K562 (cell line): ENCODE measurements around the gene AMFR. TPM values are rescaled to one million over a fixed set of nuclear protein-coding genes. Genes with fewer than 3 reads are reported as not detected.
A peak's percentile ranks its signal among the peaks of the same experiment; 100 is the strongest.

ENCODE experiments used
- ELF2 ChIP-seq: fragments of 250-450 bp; sonication (Bioruptor Pico); IDR thresholded peaks from 2 replicates; pipeline ENCODE4 v1.5.0; 2021; ENCODE audit warnings: mild to moderate bottlenecking
- ESRRB ChIP-seq: fragments of 250-450 bp; sonication (Bioruptor Pico); IDR thresholded peaks from 2 replicates; pipeline ENCODE4 v1.5.0; 2020; ENCODE audit warnings: mild to moderate bottlenecking, moderate library complexity, borderline replicate concordance
- KDM1A ChIP-seq, 2 experiments: fragments of 450-650 bp; IDR thresholded peaks; 2 replicates each; pipeline ENCODE4 v1.6.1; 2016; ENCODE audit warnings: mild to moderate bottlenecking in 2 of 2
- LEF1 ChIP-seq: fragments of 450-650 bp; IDR thresholded peaks from 2 replicates; pipeline ENCODE4 v1.6.1; 2016; ENCODE audit warnings: mild to moderate bottlenecking
- NCOR1 ChIP-seq: fragments of 450-650 bp; IDR thresholded peaks from 2 replicates; pipeline ENCODE4 v1.6.1; 2016; ENCODE audit warnings: mild to moderate bottlenecking, moderate library complexity
- NFE2L1 ChIP-seq: fragments of 450-650 bp; IDR thresholded peaks from 2 replicates; pipeline ENCODE4 v1.6.1; 2016; ENCODE audit warnings: missing genetic modification characterization, low read depth, mild to moderate bottlenecking, missing compliant biosample characterization, moderate library complexity, borderline replicate concordance
- NR4A1 ChIP-seq, 2 experiments: fragments of 250-450 bp in 1 of 2; fragments of 450-650 bp in 1 of 2; sonication (Bioruptor Pico) in 1 of 2; IDR thresholded peaks; 2 replicates each; pipeline versions ENCODE4 v1.4.0 to v1.6.1; 2016 to 2020; ENCODE audit warnings: mild to moderate bottlenecking in 2 of 2, missing compliant biosample characterization in 1 of 2, missing genetic modification characterization in 1 of 2, moderate library complexity in 1 of 2
- SAFB2 ChIP-seq: fragments of 200-400 bp; formaldehyde crosslinking; IDR thresholded peaks from 2 replicates; pipeline ENCODE4 v1.6.1; 2018; ENCODE audit warnings: borderline replicate concordance, low read length, low read depth, moderate library complexity; ENCODE audit not compliant: severe bottlenecking
- SMARCA5 ChIP-seq: fragments of 450-650 bp; IDR thresholded peaks from 2 replicates; pipeline ENCODE4 v1.6.1; 2016
- SMARCE1 ChIP-seq: fragments of 450-650 bp; IDR thresholded peaks from 2 replicates; pipeline ENCODE4 v1.7.1; 2016; ENCODE audit warnings: mild to moderate bottlenecking
- SRSF1 ChIP-seq: fragments of 200-400 bp; formaldehyde crosslinking; IDR thresholded peaks from 2 replicates; pipeline ENCODE4 v1.6.1; 2017; ENCODE audit warnings: mild to moderate bottlenecking, low read depth, low read length, moderate library complexity
- TAF9B ChIP-seq: fragments of 450-650 bp; IDR thresholded peaks from 2 replicates; pipeline ENCODE4 v1.6.1; 2018; ENCODE audit warnings: mild to moderate bottlenecking; ENCODE audit not compliant: partially characterized antibody
- TEAD1 ChIP-seq, 2 experiments: fragments of 450-650 bp in 1 of 2; sonication (generic) in 1 of 2; formaldehyde crosslinking; IDR thresholded peaks; 2 replicates each; pipeline versions ENCODE4 v1.4.0 to v1.8.0; 2020 to 2022; ENCODE audit warnings: mild to moderate bottlenecking in 2 of 2, missing genetic modification reagents in 1 of 2
- ZNF146 ChIP-seq: IDR thresholded peaks from one replicate; pipeline ENCODE4 v1.6.1; 2018; ENCODE audit warnings: missing compliant biosample characterization; ENCODE audit not compliant: unreplicated experiment
- ZNF274 ChIP-seq: IDR thresholded peaks from 2 replicates; pipeline ENCODE4 v1.6.1; 2011; ENCODE audit warnings: low read depth, mild to moderate bottlenecking, low read length, moderate library complexity, borderline replicate concordance
- ZNF780A ChIP-seq: fragments of 250-450 bp; sonication (Bioruptor Pico); IDR thresholded peaks from 2 replicates; pipeline ENCODE4 v1.5.0; 2021; ENCODE audit warnings: mild to moderate bottlenecking
- polyA plus RNA-seq, 8 experiments: library from polyadenylated mRNA; depleted of rRNA in 4 of 8; stranded (reverse) in 5 of 8; unstranded in 3 of 8; fragments of >200 nt; fragmentation: Nextera tagmentation in 2 of 8; fragmentation: Illumina TruSeq in 1 of 8; extraction: Ambion mirVana in 2 of 8; extraction: Trizol in 1 of 8; gene quantifications; 2 replicates each; pipeline versions ENCODE4 v1.2.1 to v1.2.3, GENCODE V29; 2011 to 2014; ENCODE audit warnings: inconsistent platforms in 1 of 8, missing spikeins in 1 of 8
- total RNA-seq, 7 experiments: library from RNA; depleted of rRNA in 6 of 7; stranded (reverse); fragments of >200 nt in 6 of 7; fragmentation: Illumina TruSeq in 2 of 7; extraction: Trizol in 2 of 7; gene quantifications; 2 replicates each; pipeline versions ENCODE4 v1.2.1 to v1.2.3, GENCODE V29; 2011 to 2021; ENCODE audit warnings: low replicate concordance in 1 of 7
- TF ChIP-seq, protein P1 (sequence below): fragments of 450-650 bp; formaldehyde crosslinking; IDR thresholded peaks from 2 replicates; pipeline ENCODE4 v1.4.0; 2020; ENCODE audit warnings: mild to moderate bottlenecking, mixed read lengths
- TF ChIP-seq, protein P2 (sequence below): sonication (generic); formaldehyde crosslinking; IDR thresholded peaks from 2 replicates; pipeline ENCODE4 v1.8.0; 2022; ENCODE audit warnings: mild to moderate bottlenecking, missing genetic modification reagents
- TF ChIP-seq, protein P3 (sequence below): fragments of 250-450 bp; sonication (Bioruptor Pico); IDR thresholded peaks from 2 replicates; pipeline ENCODE4 v1.8.0; 2021; ENCODE audit warnings: borderline replicate concordance, mild to moderate bottlenecking, moderate library complexity; ENCODE audit not compliant: poor library complexity, severe bottlenecking
- TF ChIP-seq, protein P4 (sequence below): fragments of 250-450 bp; sonication (Bioruptor Pico); IDR thresholded peaks from 2 replicates; pipeline ENCODE4 v1.4.0; 2020; ENCODE audit warnings: mild to moderate bottlenecking, moderate library complexity, borderline replicate concordance
- TF ChIP-seq, protein P5 (sequence below): fragments of 450-650 bp; conservative IDR thresholded peaks from 2 replicates; pipeline ENCODE4 v1.6.1; 2016; ENCODE audit warnings: missing genetic modification characterization, low read depth, mild to moderate bottlenecking, control low read depth, missing compliant biosample characterization

AMFR gene
- total and polyA plus RNA-seq, 9 of the 15 experiments (the other 6 are each of a cell fraction or from before 2014, with no cell fraction given), result 15.6 to 113 (median 58.4) TPM

DNA sequence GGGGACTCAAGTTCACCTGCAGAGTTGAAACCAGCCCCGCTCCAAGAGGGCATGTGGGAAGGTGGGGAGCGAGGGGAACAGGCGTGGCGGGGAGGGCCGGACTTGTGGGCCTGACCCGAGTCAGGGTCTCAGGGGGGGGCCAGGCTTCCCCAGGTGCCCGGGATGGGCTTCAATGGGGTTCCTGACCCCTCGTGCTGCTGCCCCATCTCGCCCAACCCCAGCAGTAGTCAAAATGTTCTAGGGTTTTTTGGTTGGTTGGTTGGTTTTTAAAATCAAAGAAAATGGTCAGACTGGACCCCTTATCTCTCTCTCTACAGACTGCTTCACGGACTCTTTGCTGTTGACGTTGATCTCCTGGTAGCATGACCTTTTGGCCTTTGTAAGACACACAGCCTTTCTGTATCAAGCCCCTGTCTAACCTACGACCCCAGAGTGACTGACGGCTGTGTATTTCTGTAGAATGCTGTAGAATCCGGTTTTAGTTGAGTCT lies 69.5 kb downstream of the AMFR start (continued):
- no peak for TF ChIP-seq LEF1
- TF ChIP-seq NCOR1, result peak; percentile 86
- TF ChIP-seq ESRRB (CRISPR knock-in tag), result no peak
- TF ChIP-seq, protein P1, sequence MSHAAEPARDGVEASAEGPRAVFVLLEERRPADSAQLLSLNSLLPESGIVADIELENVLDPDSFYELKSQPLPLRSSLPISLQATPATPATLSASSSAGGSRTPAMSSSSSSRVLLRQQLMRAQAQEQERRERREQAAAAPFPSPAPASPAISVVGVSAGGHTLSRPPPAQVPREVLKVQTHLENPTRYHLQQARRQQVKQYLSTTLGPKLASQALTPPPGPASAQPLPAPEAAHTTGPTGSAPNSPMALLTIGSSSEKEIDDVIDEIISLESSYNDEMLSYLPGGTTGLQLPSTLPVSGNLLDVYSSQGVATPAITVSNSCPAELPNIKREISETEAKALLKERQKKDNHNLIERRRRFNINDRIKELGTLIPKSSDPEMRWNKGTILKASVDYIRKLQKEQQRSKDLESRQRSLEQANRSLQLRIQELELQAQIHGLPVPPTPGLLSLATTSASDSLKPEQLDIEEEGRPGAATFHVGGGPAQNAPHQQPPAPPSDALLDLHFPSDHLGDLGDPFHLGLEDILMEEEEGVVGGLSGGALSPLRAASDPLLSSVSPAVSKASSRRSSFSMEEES, result no peak
- no peak for TF ChIP-seq TAF9B
- TF ChIP-seq SMARCA5, result no peak
- no peak for TF ChIP-seq SAFB2
- TF ChIP-seq, protein P2, sequence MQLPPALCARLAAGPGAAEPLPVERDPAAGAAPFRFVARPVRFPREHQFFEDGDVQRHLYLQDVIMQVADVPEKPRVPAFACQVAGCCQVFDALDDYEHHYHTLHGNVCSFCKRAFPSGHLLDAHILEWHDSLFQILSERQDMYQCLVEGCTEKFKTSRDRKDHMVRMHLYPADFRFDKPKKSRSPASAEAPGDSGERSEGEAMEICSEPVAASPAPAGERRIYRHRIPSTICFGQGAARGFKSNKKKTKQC (CRISPR knock-in tag), result no peak
- no peak for TF ChIP-seq TEAD1 (CRISPR knock-in tag; IDR thresholded peaks at IDR 0.05)
- TF ChIP-seq SMARCE1, result peak; percentile 45; the same call in 1 of the 2 replicates
- TF ChIP-seq, protein P3, sequence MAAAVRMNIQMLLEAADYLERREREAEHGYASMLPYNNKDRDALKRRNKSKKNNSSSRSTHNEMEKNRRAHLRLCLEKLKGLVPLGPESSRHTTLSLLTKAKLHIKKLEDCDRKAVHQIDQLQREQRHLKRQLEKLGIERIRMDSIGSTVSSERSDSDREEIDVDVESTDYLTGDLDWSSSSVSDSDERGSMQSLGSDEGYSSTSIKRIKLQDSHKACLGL (CRISPR knock-in tag), result no peak
- TF ChIP-seq ZNF780A (CRISPR knock-in tag), result no peak
- TF ChIP-seq ELF2 (CRISPR knock-in tag), result no peak
- TF ChIP-seq NFE2L1, result no peak
- TF ChIP-seq, protein P4, sequence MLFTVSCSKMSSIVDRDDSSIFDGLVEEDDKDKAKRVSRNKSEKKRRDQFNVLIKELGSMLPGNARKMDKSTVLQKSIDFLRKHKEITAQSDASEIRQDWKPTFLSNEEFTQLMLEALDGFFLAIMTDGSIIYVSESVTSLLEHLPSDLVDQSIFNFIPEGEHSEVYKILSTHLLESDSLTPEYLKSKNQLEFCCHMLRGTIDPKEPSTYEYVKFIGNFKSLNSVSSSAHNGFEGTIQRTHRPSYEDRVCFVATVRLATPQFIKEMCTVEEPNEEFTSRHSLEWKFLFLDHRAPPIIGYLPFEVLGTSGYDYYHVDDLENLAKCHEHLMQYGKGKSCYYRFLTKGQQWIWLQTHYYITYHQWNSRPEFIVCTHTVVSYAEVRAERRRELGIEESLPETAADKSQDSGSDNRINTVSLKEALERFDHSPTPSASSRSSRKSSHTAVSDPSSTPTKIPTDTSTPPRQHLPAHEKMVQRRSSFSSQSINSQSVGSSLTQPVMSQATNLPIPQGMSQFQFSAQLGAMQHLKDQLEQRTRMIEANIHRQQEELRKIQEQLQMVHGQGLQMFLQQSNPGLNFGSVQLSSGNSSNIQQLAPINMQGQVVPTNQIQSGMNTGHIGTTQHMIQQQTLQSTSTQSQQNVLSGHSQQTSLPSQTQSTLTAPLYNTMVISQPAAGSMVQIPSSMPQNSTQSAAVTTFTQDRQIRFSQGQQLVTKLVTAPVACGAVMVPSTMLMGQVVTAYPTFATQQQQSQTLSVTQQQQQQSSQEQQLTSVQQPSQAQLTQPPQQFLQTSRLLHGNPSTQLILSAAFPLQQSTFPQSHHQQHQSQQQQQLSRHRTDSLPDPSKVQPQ, result no peak
- TF ChIP-seq, protein P5, sequence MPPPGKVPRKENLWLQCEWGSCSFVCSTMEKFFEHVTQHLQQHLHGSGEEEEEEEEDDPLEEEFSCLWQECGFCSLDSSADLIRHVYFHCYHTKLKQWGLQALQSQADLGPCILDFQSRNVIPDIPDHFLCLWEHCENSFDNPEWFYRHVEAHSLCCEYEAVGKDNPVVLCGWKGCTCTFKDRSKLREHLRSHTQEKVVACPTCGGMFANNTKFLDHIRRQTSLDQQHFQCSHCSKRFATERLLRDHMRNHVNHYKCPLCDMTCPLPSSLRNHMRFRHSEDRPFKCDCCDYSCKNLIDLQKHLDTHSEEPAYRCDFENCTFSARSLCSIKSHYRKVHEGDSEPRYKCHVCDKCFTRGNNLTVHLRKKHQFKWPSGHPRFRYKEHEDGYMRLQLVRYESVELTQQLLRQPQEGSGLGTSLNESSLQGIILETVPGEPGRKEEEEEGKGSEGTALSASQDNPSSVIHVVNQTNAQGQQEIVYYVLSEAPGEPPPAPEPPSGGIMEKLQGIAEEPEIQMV (tag), result no peak
- no peak for TF ChIP-seq SRSF1
- TF ChIP-seq KDM1A (IDR thresholded peaks at IDR 0.05), result peak; percentile 97
- TF ChIP-seq NR4A1 (CRISPR knock-in tag; IDR thresholded peaks at IDR 0.05), result no peak
- no peak for TF ChIP-seq NR4A1 (tag; IDR thresholded peaks at IDR 0.05)
- TF ChIP-seq ZNF146 (CRISPR knock-in tag), result no peak
- no peak for TF ChIP-seq ZNF274
